HPDE6-E6E7 (cell line): ENCODE measurements around the gene TEX13C.
"Not testable (repeated sequence)": the region's sequence is repeated elsewhere in the genome, so short reads cannot be mapped to it uniquely, and the experiment has no call there.

ENCODE experiments used
- DNase-seq: peaks from one replicate; pipeline ENCODE4 v3.0.0; 2011; ENCODE audit warnings: missing footprints; ENCODE audit errors: extremely low spot score

The TEX13C gene

DNA sequence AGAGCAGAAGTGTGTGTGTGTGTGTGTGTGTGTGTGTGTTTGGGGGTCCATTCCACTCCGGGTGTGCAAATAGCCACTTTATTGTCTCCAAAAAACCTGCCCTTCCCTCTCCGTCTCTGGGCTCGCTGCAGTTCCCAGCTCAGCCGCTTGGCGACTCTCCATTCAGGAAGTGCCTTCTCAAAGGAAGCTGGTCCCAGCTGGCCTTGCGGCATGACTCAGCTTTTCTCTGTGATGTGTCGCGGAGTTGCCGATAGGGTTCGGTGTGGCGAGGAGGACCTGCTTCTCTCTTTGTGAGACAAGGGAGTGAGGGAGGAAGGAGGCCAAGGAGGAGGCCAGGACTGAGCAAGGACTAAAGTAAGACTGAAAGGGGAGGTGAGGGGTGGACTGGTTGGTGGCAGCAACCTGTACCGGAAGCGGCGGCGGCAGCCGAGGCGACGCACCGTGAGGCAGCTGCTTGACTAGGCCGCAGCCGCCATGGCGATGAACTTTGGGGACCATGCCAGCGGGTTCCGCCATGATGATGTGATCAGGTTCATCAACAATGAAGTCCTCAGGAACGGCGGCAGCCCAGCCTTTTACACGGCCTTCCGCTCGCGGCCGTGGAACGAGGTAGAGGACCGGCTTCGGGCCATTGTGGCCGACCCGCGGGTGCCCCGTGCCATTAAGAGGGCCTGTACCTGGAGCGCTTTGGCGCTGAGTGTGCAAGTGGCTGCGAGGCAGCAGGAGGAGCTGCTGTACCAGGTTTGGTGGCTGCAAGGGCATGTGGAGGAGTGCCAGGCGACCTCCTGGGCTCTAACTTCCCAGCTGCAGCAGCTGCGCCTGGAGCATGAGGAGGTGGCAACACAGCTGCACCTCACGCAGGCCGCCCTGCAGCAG is at the start of gene TEX13C:
Gene TEX13C (plus strand): TSS at position 226 of the 876 bp plus-strand sequence. CDS start 249 bp downstream, at position 475.
- DNase-seq = no peak

DNA sequence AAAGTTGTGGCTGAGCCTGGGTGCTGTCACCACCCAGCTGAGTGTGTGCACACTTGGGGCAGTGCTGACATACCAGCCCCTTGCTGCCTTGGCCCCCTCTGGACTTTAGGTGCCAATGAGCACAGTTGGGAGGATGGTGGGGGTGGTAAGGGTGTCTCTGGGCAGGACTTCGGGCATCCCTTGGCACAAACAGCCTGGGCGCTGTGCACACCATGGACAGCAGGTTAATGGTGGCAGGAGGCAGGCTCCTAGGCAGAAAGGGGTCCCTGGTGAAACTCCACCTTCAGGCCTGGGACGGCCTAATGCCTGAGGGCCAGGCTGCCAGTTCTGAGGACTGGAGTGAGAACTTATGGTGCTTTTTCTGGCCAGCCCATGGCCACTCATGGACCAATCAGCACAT is 32.4 kb upstream of the TEX13C start:
- no peak for DNase-seq

DNA sequence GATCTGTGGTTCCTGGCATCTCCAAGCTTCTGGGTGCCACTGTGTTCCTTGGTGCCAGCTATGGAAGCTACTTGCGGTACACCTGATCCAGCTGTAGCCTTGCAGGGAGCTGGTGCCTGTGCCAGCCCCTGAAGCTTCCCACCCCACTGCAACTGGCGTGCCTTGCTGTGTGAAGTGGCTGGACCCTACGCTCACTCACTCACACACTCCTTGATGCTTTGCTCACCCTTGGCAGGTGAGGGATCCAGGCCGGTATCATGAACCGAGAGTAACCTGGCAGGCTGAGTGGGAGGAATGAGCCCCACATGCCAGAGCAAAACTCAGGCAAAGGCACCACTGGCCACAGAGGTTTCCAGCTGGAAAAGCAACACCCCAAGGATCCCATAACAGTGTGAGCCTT is 31.3 kb upstream of the TEX13C start:
- DNase-seq = no peak

DNA sequence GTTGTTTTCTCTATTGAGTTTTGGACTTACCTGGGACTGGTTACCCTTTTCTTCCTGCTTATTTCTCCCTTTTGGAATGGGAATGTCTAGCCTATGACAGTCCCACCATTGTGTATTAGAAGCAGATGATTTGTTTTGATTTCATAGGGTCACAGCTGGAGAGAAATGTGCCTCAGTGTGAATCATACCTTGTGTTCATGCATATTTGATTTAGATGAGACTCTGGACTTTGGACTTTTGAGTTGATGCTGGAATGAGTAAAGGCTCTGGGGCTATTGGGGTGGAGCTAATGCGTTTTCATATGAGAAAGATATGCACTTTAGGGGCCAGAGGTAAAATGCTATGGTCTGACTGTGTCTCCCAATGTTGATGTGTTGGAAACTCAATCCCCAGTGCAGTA is 30.5 kb upstream of the TEX13C start:
- no peak for DNase-seq

DNA sequence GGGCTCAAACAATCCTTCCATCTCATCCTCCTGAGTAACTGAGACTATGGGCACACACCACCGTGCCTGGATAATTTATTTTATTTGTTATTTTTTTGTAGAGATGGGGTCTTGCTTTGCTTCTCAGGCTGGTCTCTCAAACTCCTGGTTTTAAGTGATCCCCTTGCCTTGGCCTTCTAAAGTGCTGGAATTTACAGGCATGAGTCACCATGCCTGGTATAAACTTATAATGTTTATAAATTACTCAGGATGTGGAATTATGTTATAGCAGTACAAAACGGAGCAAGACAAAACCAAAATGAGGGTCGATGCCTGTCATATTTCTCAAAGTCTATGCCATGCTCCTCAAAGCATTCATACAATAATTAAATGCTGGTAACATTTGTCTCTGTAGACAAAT is 29.8 kb upstream of the TEX13C start:
- no peak for DNase-seq

DNA sequence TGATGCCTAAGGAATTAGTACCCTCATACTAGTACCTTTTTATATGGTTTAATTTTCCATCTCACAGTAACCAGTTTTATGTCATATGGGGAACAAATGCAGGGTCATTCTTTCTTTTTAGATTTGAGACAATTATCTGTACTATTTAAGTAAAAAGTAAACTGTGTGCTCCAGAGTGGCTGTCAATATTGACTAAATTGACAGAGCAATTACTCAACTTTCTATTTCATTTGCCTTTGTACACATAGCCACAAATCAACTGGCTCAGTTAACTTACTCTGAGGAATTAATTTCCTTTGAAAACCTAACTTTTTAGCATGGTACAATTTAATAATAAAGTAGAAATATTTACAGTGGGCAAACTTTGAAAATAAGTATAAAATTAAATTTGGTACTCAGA is 28.5 kb upstream of the TEX13C start:
- DNase-seq = no peak

DNA sequence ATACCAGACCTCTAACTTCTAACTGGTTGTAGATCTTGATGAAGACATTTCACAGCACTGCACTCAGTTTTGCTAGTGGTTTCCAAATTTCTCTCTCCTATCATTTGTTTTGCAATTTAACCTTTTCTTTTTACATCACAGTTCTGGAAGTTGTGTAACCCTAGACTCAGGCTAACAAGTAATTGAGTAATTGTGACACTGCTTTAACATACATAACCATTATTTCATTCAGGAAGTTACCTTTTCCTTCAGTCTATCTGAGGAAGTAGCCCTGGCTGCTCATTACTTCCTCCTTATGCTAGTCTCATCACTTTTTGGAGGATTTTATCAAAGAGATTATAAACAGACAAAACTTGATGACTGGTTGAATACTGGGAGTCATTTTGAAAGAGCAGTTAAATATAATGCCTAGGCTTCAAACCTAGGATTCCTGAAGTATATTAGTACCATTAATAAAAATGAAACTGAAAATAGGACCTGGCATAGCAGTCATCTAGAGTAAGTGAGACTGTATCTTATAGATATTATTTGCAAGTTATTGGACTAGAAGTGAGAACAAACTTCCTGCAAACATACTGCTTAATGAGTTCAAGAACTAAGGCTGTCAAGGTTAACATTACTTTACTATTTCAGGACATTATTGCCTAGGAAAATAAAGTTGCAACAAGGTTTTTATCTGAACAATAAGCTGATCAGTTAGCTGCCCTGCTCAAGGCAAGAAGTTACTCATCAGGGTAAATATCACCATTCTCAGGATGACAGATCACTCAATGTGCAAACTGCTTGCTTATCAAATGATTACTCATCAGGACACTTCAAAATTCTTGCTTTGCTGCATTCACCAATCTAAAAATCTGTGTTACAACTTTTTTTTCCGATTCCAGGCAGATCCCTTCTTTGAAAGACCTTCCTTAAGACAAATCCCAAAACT is 25.6 kb upstream of the TEX13C start:
- DNase-seq = no peak

DNA sequence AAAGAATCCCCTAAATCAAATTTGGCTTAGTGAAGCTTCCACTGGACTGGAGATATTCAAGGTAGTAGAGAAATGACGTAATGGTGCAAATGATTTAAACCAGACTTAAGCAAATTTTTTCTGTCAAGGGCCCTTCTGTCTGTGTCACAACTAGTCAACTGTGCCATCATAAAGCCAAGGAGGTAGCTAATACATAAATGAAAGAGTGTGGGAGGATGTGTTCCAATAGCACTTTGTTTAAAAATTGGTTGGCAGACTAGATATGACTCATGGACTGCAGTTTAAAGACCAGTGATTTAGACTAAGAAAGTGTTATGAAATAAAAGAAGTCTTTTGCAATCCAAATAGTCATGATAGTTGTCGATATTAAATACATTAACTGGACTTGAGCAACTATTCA is 24.3 kb upstream of the TEX13C start:
- DNase-seq = no peak

DNA sequence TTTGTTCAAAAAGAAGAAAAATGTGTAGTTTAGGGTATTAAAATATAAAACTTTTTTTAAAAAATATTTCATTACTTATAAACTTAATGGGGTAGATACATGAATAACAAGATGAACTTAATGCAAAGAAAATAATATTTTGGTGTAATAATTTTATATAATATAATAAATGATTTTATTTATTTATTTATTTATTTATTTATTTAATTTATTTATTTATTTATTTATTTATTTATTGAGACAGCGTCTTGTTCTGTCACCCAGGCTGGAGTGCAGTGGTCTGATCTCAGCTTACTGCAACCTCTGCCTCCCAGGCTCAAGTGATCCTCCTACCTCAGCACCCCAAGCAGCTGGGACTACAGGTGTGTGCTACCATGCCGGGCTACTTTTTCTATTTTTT is 20.8 kb upstream of the TEX13C start:
- no peak for DNase-seq

DNA sequence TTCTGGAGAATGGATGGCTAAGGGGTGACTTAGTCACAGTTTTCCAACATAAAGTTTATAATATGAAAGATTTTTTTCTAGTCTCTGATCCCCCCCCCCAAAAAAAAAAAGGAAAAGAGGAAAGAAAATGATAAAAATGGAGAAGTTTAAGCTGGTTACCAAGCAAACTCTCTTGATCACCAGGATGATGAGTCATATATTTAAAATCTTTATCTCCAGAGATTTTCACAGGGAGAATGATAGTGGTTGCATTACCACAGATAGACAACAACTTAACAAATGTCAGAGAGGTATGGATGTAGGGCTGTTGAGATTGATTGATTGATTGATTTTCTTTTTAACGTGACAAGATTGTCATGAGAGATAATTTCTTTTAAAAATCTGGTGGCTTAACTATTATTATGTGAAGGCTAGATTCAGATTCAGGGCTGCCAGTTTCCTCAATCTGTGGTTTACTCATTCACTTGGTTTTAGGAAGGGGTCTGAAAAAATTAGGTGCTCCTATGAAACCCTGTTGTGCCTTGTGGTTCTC is 13.3 kb upstream of the TEX13C start:
- DNase-seq = no peak

DNA sequence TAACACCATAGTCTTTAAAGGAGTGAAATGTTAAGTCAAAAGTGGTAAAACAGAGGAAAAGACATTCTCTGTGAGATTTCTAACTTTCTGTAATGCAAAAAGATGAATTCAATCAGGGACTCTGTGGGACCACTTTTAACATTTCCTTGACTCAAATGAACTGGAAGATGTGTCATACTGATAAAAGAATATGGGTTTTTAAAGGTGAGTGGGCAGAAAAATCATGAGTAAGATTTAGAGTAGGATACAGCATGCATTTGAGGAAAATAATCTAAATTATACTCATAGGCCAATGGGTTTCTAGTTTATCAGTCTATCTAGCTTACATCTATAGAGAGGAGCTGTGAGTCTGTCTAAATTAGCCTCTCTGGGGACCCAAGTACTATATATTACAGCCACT is 11.0 kb upstream of the TEX13C start:
- no peak for DNase-seq

DNA sequence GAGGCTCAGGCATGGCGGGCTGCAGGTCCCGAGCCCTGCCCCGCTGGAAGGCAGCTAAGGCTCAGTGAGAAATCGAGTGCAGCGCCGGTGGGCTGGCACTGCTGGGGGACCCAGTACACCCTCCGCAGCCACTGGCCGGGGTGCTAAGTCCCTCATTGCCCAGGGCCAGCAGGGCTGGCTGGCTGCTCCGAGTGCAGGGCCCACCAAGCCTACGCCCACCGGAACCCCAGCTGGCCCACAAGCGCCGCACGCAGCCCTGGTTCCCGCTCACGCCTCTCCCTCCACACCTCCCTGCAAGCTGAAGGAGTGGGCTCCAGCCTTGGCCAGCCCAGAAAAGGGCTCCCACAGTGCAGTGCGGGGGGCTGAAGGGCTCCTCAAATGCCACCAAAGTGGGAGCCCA is 505 bp upstream of the TEX13C start:
- DNase-seq = not testable (repeated sequence)

DNA sequence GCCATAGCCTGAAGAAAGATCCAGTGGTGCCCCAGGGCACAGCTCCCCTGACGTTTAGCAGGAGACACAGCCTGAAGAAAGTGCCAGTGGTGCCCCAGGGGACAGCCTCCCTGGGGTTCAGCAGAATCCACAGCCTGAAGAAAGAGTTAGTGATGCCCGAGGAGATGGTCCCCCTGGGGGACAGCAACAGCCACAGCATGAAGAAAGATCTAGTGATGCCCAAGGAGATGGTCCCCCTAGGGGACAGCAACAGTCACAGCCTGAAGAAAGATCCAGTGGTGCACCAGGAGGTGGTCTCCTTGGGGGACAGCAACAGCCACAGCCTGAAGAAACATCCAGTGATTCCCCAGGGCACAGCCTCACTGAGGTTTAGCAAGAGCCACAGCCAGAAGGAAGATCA is 2.8 kb downstream of the TEX13C start:
- no peak for DNase-seq

DNA sequence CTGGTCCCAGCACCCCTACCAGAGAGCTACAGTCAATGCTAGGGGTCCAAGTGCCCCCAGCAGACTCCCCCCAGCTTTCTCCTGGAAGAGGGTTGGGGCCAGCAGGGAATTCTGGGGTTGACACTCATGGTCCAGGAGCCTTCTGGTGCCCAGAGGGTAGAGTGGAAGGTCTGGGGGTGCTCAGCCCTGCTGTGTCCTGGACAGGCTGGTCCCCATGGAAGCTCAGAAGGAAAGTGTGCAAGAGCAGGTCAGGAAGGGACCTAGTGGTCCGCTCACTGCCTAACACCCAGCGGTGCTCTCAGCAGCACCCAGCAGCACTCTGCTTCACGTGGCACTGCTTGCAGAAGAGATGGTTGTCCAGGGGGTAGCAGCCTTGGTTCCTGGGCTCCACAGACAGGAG is 6.9 kb downstream of the TEX13C start:
- DNase-seq = no peak

DNA sequence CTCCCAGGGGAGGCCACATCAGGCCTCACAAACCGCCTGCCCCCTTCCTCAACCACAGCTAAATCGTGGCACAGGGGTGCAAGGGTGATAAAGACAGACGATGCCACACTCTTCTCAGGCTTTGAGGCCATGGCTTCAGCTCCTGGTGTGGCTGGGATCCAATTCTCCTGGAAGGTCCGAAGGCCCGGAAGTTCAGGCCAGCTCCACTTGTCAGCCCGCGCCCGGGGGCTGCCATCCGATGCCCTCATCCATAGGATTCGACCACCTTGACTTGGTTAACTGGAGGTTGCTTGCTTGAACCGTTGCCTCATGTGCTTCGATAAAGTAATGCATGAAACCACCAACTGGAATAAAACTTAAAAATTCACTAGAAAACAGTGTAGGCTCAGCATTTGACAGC is 8.2 kb downstream of the TEX13C start:
- no peak for DNase-seq

DNA sequence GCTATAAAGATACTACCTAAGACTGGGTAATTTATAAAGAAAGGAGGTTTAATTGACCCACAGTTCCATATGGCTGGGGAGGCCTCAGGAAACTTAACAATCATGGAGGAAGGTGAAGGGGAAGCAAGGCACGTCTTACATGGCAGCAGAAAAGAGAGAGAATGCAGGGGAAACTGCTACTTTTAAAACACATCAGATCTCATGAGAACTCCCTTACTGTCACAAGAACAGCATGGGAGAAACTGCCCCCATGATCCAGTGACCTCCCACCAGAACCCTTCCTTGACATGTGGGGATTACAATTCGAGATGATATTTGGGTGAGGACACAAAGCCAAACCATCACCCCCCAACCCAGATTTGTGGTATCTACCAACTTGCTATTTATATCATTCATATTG is 13.9 kb downstream of the TEX13C start:
- DNase-seq = no peak

DNA sequence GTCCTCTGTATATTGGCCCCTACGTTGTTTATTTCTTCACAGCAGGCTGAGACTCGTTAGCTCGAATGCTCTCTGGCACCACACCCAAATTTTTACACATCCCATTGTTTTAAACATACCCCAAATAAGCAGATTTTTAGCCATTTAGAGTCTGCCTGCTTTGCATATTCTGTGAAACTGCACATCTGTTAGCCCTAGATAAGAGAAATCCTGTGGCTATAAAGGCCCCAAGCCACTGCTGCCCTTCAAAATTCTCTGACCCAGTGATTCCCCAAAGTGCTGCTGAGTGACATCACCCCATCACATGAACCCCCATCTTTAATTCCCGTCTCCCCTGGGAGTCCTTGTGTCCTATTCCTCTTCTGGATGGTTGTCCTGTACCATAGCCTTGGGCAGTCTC is 20.8 kb downstream of the TEX13C start:
- no peak for DNase-seq

DNA sequence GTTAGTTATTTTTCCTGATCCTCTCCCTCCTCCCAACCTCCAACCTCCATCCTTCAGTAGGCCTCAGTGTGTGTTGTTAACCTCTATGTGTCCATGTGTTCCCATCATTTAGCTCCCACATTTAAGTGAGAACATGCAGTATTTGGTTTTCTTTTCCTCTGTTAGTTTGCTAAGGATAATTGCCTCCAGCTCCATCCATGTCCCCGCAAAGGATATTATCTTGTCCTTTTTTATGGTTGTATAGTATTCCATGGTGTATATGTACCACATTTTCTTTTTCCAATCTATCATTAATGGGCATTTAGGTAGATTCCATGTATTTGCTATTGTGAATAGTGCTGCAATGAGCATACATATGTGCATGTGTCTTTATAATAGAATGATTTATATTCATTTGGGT is 54.5 kb downstream of the TEX13C start:
- DNase-seq = no peak
